DMS53 (cell line): ENCODE results near the gene TSPAN1.

Experiments used
- DNase-seq: peaks from one replicate; lab custom pipeline; 2025; lab: John Stamatoyannopoulos, UW

Gene TSPAN1

DNA sequence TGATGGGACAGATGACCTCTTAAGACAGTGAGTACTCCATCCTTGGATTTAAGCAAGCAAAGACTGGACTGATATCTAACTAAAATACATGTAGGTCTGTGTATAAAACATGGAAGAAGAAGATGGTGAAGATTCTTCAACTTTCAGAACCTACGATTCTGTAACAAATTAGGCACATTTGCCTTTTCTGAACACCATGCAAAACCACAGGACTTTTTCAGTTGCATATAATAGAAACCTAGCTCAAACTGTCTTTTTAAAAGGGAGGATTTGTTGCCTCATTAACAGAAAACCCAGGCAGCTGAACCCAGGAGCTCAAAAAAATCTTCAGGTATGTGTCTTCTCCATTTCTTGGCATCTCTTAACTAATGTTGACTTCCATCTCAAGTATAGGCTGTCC lies 14.7 kb upstream of the TSPAN1 start:
- no peak for DNase-seq

DNA sequence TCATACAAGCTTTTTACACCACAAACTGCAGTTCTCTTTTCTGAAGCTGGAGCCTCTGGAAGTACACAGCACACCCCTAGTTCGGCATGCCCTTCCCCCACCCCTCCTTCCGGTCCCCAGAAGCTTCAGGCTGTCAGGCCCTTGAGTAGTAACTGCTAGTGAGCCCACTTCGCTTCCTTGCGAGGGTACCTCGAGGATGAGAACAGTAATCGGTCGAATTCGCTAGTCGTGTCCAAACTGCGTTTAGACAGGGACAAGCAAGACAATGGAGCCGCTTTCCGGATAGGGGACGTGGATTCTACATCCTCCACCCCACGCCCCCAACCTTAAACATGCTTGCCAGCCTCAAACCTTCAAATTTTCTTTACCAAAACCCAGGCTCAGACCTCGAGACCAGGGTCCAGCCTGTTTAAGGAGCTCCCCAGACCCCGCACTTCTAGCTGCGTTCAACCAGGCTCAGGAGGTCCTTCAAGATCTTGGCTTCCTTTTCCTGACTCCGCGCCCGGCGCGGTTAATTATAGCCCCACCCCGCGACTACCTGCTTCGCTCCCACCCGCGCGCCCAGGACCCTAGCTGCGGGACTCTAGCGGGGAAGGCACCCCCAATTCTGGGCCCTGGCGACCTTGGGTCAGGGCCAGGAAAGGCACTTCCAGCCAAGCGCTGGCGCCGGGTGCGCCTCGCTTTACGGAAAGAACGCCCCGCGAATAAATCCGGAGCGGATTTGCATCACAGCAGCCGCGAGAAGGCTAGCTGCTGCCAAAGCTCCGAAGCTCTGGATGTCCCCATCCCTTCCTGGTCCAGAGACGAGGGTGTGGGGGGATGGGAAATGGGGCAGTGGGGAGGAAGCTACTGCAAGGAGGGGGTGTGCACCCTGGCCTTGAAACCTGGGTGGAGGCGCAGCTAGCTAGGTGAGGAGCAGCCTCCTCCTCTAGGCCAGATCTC lies 8.1 kb upstream of the TSPAN1 start:
- peak; percentile 81 for DNase-seq

DNA sequence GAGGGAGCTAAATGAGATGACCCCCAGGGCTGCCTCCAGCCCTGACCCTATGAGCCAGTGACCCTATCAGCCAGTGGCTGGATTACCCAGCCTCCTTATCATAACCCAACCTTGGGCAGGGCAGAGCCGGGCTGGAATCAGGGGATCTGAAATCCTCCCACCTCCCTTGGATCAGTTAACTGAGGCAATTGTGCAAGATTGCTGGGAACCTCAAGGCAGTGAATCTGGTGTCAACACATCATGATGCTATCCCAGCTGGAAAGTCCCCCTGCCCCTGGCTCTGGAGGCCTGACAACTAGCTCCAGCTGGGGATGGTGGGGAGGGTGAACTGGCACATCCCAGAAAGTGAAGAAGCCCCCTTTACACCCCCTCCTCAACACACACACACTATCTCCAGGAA lies 6.4 kb upstream of the TSPAN1 start:
- DNase-seq = no peak

DNA sequence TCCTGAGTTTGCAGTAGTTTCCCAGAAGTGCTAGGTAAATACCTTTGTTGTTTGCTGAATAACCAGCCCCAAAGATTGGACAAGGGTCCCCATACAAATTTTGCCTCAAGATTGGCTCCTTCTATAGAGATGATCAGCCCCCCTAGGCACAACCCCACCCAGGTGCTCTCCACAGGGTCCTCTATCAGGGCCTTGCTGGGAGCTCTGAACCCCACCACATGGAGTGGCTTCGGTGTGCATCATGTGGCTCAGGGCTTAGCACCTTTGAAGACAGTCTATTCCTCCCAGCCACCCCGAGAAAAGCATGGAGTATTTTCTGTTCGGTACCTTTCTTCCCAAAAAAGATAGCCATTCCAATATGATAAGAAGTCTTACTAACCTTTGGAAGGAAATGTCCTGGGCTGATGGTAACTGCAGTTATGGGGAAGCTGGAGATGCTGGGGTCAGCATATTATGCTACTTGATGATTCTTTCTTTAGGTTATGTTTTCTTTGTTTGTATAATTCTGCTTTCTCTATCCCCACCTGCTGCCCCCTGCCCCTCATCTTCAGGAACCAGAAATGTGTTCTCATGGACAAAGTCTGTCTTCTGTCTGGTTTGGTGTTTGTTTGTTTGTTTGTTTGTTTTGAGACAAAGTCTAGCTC lies 5.0 kb upstream of the TSPAN1 start:
- DNase-seq = no peak

DNA sequence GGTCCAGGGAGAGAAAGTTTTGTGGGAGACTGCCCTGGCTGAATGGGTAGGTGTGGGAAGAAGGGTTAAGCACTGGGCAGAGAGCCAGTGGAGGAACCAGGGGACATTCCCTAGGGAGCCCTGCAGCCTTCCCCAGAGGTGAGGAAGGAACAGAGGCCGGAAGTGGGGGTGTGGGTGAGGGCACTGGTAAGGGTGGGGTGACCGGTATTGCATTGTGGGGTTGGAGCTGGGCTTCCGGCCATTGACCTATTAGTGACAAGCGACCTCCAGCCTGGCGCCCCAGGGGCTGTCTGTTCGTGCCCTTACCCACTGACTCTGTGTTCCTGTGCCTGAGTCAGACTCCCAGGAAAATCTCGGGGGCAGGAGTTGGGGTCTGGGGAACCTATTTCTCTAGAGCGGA lies 3.5 kb upstream of the TSPAN1 start:
- no peak for DNase-seq

DNA sequence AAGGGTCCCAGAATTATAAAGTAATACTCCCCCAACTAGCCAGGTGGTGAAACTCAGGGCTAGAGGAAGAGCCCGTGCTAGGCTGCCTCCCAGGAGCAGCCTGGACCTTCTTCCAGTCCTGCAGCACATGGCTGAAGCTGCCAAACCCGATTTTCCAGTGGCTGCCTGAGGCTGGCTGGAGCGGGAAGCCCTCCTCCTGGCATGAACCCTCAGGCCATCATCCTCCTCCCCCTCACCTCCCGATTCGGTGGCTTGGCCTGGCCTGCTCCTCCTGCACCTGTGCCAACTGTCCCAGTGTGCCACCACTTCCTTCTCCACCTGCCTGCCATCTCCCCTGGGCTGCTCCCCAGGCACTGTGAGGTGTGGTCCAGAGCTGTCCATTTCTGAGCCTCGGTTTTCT lies 3.0 kb upstream of the TSPAN1 start:
- DNase-seq = peak; percentile 95

DNA sequence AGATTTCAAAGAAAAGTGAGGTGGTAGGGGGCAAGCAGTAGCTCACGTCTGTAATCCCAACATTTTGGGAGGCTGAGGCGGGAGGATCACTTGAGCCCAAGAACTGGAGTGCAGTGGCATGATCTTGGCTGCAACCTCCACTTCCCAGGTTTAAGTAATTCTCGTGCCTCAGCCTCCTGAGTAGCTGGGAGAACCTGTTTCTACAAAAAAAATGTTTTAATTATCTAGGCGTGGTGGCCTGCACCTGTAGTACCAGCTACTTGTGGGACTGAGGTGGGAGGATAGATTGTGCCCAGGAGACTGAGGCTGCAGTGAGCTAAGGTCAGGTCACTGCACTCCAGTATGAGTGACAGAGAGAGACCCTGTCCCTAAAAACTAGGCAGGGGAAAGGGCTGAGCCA lies 2.6 kb upstream of the TSPAN1 start:
- peak; percentile 67 for DNase-seq

DNA sequence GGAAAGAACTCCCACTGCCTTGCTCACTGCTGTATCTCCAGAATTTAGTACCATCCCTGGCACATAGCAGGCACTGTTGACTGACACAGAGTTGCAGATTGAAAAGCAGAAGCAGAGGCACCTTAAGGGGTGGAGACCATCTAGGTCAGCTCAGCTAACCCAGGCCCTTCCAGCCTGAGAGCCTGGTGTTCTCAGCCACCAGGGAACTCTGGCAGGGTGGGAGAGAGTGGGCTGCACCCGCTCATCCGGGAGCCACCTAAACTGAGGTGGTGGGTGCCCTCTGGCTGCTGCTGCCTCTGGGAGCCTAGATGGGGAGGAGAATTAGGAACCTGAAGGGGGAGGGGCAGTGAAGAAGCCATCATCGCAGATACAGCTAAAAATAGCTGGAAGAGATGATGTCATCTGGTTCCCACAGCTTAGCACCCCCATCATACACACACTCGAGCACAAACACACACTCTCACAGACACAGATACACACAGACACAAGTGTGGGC lies 1.5 kb upstream of the TSPAN1 start:
- peak; percentile 75 for DNase-seq

DNA sequence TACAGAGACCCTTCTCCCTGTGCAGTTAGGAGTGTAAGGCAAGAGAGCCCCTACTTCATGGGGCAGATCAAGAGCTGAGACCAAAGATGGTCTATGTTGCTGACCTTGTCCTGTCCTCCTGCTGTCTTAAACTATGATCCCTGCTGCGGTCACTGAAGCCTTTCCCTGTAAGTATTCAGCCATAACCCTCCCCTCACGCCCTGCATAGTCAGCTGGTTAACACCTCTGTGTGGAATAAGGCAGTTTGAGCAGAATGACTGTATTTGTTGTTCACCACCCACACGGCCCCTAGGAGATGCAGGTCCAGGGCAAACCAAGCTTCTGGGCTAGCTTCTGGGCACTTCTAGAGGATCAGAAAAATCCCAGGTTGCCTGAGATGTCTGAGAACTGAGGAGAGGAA lies 356 bp downstream of the TSPAN1 start:
- no peak for DNase-seq

DNA sequence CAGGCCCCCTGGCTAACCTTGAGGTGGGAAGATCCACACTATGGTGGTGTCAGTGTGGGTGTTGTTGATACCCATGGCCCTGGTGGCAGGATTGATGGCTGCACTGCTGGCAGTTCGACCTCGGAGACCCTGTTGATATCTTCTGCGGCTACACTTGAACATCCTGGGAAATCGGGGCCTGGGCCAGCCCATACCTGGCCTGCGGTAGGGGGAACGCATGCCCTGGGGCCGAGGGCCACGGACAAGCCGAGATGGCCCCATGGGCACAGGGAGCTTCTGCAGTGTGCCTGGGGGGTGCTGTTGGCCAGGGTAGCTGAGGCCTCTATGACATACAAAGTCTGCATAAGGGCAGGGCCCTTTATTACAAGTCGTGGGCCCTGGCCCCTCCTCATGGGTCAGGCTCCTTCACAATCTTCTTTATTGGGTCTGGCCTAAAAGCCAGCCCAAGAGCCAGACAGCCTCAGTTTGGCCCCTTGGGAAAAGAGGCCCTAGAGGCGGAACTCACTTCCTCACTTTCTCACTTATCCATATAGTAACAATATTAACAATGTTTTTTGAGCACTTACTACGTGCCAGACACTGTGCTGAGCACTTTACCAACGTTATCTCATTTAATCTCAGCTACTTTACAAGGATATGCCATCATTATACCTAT lies 1.5 kb downstream of the TSPAN1 start, which contains the start of gene P3R3URF:
P3R3URF (minus strand) TSS at position 278 of the 655 bp plus-strand sequence; CDS start at position 261, 17 bp downstream.
- no peak for DNase-seq

DNA sequence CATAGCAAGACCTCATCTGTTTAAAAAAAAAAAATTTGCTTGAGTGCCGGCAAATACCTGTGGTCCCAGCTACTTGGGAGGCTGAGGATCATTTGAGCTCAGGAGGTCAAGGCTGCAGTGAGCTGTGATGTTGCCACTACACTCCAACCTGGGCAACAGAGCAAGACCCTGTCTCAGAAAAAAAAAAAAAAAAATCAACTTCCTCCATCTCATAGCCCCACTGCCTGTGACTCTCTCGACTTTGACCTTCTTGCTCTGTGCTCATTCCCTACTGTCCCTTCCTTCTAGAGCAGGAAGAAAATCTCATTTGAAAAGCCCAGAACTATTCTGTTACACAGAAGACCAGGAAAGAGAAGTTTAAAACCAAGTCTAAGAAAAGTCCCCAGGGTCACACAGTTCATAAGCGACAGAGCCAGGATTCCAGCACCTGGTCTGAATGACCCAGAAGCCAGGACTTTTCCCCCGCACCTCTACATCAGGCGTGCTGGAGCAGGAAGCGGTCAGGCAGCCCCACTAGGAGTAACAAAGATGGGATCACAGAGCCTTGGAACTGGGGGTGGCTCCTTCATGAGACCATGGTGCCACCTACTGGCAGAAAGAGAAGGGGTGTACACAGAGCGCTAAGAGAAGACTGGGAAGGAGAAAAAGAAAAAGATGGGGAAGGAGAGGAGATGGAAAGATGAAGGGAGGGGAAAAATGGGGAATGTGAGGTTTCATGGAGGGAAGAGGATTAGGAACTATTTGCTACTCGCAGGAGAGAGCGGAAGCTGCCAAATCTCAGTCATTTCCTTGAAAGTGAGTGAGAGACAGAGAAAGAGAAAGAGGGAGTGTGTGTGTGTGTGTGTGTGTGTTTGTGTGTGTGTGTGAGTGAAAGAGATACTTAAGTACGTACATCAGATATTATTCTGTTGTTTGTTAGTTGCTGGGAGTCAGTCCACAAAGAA lies 4.5 kb downstream of the TSPAN1 start:
- peak; percentile 97 for DNase-seq

DNA sequence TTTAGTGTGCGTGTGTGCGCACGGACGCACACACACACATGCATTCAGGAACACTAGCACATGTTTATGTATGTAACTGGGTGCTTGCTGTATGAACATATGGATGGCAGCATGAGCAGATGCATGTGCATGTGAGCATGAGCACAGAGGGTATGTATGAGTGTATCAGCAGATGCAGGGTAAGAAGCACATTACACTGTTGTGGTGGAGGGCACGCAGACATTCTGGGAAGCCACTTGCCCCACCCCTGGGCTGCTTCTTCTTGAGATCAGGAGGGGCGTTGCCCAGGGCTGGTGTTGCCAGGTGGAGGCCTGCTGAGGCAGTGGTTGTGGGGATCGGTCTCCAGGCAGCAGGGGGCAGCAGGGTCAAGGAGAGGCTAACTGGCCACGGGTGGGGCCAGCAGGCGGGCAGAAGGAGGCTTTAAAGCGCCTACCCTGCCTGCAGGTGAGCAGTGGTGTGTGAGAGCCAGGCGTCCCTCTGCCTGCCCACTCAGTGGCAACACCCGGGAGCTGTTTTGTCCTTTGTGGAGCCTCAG lies 5.3 kb downstream of the TSPAN1 start:
- DNase-seq = peak; percentile 74

DNA sequence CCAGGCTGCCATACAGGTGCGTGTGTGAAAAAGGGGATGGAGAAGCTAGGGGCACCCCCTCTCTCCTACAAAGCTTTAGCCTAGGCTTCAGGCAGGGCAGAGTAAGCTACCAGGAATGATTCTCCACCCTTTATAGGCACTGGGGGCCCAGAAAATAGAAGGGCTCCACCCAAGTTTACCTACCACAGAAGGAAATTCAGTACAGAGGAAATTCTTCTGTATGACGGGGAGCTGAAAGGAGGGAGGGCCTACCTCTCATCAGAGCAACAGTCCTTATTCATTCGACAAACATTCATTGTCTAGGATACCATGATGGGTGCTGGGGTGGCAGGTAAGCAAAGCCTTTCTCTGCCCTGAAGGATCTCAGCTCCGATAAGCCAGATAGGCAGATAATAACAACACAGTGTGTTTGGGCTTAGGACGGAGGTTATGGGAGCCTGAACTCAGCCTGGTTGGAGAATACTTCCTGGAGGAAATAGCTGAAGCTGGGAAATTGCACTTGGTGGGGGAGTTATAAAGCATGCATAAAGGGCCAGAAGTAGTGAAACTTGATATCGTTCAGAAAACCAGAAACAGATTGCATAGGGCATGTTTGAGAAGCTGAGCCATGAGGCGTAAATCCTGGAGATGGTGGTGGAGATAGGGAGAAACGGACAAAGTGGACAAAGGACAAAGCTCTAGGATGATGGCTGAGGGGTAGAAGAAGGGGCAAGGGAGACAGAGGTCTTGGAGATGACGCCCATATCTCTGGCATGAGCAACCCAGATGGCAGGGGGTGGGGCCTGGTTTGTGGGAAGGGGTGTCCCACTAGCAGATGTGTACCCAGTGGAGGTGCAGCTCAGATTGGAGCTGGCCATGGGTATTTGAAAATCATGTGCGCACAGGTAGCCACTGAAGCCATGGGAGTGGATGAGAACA lies 6.7 kb downstream of the TSPAN1 start:
- DNase-seq = peak; percentile 64

DNA sequence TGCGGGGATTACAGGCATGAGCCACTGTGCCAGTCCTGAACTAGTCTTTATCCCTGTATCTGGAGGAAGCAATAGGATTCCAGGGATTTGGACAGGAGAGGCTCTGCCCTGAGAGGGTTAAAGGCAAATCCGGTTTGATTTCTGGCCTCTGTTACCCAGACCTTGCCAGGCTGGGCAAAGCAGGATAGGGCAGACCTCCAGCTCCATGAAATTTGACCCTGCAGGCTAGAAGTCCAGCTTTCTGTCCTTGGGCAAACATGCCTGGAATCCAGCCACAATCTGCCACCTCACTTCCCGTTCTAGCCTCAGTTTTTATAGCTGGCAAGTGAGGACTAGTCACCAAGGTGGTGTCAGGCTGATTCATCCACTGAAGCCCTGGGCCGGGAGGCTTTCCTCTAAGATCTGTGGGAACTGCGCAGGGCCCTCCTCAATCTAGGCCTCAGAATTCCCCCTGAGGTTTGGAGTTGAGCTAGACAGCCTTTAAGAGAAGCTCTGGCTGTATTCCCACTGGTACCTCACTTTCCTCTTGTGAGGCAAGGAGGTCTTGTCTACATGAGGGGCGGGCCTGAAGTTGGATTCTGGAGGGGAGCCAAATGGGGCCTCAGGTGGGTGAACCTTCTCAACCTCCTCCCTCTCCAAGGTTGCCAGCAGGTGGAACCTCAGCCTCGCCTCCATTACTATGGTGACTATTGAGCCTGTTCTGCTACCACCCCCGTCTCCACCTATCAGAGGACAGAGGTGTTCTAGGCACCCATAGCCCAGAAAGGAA lies 8.4 kb downstream of the TSPAN1 start:
- DNase-seq = peak; percentile 97

DNA sequence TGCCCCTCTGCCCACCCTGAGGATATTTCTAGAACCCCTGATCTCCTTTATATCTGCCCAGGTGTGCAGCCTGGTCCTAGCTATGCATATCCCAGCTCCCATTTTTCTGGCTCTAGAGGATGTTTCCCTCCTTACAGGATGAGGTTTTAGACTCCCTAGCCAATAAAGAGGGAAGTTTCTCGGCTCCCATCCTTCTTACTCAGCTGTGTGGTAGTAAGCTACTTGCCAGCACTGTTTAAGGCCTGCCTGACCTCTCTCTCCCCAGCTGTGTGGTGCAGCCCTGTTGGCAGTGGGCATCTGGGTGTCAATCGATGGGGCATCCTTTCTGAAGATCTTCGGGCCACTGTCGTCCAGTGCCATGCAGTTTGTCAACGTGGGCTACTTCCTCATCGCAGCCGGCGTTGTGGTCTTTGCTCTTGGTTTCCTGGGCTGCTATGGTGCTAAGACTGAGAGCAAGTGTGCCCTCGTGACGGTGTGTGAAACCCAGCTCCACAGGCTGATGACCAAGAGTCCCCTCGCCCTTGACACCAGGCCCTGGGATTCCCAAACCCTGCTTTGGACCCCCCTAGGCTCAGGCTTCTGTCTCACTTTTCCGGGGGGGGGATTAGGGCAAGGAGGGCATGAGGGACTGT lies 9.2 kb downstream of the TSPAN1 start:
- DNase-seq = no peak

DNA sequence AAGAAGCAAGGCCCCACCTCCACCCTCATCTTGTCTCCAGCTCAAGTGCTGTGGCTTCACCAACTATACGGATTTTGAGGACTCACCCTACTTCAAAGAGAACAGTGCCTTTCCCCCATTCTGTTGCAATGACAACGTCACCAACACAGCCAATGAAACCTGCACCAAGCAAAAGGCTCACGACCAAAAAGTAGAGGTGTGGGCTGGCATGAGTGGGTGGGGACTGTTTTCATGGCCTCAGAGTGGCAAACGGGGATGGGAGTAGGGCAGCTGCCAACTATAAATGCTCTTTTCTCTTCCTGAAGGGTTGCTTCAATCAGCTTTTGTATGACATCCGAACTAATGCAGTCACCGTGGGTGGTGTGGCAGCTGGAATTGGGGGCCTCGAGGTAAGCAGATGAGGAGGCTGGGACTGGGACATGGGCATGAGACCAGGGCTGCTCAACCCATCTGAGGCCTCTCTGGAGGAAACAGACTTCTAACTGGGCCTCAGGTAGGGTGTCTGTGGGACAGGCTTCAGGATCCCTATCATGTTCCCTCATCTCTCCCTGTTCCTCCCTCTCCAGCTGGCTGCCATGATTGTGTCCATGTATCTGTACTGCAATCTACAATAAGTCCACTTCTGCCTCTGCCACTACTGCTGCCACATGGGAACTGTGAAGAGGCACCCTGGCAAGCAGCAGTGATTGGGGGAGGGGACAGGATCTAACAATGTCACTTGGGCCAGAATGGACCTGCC lies 10.2 kb downstream of the TSPAN1 start:
- no peak for DNase-seq

DNA sequence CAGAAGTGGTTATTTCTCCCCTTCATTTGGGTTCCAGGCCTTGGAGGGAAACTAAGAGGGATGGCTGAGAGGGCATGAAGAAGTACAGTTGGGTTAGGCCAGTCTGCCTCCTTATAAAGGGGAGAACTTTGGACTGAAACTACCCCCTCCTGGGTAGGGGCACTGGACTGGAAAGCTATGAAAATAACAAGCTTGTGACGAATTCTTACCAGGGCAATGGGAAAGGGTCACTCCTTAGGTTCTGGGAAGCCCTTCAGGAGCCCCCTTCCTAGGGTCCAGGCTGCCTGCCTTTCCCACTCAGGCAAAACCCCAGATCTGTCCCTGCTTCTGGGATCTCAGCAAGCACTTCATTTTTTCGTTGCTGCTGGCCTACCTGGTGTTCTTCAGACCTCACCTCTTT lies 11.2 kb downstream of the TSPAN1 start:
- no peak for DNase-seq
